GM21528 (cell line): ENCODE measurements around the gene CNTN4.
"Not testable (repeated sequence)": the region's sequence is repeated elsewhere in the genome, so short reads cannot be mapped to it uniquely, and the experiment has no call there.

Experiments used
- ATAC-seq: cut with Tn5 transposase; IDR thresholded peaks from one replicate; pipeline ENCODE4 v1.9.1; 2021; ENCODE audit warnings: mild to moderate bottlenecking, moderate library complexity; ENCODE audit not compliant: unreplicated experiment, low FRiP score

CNTN4 gene

DNA sequence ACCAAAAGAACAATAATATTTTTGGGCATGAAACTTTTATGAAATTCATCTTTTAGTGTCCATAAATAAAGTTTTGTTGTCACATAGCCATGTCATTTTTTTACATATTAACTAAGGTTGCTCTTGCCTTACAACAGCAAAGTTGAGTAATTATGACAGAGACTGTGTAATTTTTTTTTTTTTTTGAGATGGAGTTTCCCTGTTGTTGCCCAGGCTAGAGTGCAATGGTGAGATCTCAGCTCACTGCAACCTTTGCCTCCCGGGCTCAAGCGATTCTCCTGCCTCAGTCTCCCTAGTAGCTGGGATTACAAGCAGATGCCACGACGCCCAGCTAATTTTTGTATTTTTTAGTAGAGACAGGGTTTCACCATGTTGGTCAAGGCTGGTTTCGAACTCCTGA, 894.5 kb downstream of the CNTN4 start:
- not testable (repeated sequence) for ATAC-seq

DNA sequence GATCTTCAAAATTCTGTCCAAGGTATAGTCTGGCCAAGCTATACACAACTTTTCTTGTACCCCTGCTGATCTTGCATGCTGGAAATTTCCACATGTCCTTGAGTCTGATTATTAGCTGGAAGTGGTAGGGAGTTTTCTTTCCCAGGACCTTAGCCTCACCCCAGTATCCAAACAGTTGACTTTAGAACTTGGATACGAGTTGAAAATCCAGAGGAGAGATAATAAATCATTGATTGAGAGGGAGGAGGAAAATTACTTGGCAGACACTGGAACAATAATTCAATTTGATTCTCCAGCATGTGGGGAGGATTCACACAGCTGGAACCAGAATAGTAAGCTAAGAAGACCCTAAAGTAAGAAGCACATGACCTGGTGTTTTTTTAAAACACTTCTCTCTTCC, 895.1 kb downstream of the CNTN4 start:
- no peak for ATAC-seq

DNA sequence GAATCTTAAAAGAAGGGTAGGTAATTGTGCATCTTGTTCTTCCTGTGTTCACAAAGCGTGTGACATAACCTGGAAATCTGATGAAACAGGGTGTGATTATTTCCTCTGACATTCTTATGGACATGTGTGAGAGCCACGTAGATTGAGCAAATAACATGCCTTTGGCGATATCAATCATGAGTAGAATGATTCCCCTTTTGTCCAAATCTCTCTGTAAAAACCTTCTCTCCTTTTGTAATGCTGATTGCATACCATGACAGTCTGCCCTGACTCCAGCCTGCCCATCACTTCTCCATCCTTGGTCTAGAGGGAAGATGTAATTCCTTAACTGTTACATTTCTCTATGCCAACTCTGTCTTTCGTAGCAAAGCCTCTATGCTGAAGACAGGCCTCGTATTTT, 896.5 kb downstream of the CNTN4 start:
- no peak for ATAC-seq

DNA sequence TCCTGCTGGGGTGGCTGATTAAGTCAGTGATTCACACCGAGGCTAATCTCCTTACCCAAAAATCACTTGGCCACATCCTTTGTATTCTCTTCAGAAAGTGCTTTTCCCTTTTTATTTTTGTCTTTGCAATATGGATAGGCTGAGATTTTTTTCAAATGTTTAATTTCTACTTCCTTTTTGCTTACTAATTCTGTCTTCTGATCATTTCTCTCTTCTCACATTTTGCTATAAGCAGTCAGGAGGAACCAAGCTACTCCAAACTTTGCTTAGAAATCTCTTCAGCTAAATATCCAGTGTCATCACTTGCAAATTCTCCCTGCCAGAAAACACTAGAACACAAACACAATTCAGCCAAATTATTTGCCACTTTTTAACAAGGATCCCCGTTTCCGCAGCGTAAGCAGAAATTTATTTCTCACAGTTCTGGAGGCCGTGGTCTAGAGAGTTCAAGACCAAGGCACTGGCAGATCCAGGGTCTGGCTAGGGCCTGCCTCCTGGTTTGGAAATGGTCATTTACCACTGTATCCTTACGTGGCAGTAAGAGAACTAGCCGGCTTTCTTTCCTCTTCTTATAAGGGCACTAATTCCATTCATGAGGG, 906.6 kb downstream of the CNTN4 start:
- no peak for ATAC-seq

DNA sequence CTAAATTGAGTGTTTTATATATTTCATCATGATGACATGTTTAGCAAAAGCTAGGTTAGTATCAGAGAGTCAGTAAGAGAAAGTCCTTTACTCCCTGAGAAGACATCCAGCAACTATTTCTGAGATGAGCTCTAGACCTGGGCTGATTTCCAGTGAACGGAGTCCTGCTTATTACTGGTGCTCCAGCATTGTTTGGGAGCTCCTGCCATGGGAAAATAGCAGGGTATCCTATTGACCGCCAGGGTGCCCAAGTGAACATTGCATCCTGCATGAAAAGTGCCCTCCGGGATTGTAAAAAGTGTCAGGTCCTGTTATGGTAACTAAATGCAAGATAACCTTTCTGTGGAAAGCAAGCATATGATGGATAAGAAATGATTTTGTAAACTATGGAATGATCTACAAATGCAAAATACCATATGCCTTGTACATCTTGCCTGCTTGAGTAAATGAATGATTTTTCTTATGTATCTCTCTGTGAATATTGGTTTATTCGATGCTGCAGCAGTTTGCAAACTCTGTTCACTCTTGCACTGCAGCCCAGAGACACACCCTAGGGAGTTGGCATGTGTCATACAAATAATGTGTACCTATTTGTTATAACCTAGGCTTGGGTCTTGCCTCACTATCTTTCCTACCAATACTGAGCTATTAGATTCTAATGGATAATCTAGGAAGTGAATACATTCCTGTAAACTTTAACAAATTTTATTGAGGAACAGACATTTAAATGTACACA, 914.8 kb downstream of the CNTN4 start:
- ATAC-seq, result no peak

DNA sequence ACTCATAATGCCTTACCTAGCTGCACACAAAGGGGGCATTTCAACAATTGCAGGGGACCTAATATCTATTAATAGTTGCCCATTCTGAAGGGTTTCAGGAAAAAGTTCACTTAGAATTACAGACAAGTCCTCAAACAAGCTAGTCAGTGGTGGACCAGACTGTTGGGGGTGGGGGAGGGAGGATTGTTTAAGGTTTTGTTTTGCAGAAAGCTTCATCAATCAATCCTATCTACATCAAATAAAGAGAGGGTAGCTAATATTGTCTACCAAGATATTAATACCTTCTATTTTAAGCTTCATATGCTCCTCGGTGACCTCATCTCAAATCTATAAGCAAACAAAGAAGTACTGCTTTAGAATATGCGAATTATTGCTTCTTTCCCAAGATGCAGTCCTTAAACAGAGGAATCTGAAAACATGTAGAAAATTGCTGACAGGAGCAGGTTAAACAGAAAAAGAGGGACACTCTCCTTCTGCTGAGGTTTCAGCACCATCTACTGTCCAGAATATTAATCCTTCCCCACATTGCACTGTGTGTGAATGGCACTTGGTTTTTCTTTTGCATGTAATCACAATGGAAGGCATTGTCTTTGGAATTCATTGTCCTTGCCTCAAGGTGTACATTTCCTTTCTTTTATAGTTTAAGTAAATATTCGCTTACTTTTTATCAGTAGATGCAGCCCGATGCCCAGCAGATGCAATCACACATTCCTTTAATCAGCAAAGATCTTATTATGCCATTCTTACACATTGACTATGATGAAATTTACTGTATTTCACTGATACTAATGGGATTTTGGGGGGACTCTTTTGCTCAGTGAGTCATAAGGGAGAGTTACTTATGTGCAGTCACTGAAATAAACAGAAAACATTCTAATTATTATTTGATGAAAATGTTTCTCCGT, 916.8 kb downstream of the CNTN4 start:
- peak; percentile 81 for ATAC-seq

DNA sequence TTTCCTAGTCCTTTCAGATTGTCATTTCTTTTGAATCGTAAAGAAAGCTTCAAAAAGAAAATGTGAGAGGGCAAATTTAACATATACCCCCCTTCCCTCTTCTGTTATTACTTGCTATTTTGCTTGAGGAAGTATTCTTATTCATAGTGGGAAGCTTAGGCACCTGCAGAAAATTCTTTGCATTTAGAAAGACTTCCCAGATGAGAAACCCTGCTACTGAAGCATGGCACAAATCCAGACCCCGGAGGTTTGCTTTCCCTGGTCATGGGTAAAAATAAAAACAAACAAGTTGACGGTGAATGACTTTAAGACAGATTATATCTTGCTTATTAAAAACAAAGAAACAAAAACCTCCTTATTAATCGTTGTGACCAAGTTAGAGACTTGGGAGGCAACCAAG, 917.6 kb downstream of the CNTN4 start:
- ATAC-seq, result no peak

DNA sequence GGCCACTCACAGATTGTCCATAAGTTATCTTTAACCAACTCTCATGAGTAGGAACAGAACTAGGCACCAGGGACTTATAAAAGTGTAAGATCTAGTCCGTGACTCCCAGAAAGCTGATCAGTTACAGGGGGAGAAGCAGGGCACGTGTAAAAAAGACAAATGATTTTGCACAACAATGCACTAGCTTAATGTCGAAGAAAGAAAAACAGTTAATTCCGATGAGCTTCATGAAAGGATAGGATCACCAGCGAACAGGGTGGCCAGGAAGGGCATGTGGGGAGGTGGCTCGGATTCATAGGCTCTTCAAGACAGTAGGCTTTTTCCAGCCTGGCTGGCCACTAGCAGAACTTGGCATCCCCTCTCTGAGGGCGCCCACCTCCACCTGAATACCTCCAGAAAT, 921.5 kb downstream of the CNTN4 start:
- ATAC-seq, result no peak

DNA sequence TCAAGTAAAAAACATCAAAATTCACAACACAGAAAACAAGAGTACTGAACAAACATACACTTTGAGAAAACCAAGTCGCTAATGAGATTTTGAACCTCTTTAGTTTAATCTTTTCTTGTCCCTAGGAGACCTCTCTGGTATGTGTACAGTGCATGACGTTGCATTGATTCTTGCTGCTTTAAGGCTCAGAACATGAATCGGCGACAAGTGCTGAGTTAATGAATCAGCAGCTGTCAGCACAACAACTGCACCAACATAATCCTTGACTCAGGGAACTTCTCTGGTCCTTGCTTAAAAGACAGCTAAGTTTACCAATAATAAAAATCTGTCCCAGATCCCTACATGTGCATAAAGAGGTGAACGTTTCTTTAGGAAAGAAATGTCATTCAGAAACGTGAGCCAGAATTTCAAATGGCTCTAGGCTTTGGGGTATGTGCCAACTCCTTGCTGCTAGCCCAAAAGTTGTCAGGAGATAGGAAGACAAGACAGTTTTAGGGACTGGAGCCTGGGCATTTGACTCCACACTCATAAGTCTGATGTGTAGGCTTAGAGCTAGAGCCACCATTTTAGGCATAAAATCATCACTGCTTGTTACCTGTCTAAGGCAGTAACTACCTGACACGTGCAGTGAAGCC, 924.6 kb downstream of the CNTN4 start:
- no peak for ATAC-seq

DNA sequence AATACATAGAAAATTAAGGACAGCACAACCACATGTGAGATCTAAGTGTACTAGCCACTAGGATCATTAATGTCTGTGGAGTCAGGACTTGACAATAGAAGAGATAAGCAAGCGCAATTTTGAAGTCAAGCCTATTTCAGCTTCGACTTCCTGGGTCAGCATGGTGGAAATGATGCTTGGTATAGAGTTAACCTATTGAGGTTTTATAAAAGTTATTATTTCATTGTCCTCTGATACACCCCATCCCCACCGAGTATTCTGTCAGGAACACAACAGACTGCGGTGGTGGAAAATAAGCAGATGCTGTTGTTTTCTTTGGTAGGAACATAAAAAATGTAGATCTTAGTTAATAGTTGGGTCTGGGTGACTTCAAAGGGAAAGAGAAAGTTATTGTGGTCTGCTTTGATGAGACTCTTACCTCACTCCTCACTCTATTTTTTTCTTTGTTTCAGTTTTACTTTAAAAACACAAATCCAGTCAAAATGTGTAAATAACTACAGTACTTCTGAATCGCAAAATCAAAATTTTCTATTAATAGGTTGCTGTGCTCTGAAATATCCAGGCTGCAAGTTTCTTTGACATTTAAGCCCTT, 929.4 kb downstream of the CNTN4 start:
- peak; percentile 96 for ATAC-seq

DNA sequence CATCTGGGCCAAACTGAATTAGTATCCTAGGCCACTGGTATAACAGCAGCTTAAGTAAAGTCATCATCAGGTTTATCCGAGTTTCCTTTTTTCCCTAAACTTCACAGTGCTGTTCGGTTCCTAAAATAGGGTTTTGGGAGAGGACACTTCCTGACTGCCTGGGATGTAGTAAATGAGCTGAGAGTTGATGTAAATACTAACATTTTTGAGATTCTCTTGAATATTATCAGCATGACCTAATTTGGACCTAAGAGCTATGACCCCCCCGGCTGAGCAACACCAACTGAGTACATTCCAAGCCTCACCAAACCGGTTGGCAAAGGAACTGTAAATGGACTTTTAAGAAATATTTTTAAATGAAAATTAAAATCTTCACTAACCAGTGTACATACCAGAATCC, 932.7 kb downstream of the CNTN4 start:
- ATAC-seq, result no peak

DNA sequence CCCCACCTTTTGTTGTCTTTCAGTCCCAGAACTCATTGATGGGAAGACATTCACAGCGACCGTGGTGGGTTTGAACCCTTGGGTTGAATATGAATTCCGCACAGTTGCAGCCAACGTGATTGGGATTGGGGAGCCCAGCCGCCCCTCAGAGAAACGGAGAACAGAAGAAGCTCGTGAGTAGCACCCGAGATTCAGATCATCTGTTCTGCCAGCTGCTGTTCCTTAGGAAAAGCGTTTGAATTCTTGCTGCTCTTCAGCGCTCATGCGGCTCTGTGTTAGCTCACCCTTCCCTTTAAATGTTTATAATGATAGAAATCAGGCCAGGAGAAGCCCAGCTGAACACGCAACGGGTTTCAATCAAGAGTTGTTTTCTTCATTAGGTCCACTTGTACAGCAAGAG, 938.5 kb downstream of the CNTN4 start:
- ATAC-seq, result no peak

DNA sequence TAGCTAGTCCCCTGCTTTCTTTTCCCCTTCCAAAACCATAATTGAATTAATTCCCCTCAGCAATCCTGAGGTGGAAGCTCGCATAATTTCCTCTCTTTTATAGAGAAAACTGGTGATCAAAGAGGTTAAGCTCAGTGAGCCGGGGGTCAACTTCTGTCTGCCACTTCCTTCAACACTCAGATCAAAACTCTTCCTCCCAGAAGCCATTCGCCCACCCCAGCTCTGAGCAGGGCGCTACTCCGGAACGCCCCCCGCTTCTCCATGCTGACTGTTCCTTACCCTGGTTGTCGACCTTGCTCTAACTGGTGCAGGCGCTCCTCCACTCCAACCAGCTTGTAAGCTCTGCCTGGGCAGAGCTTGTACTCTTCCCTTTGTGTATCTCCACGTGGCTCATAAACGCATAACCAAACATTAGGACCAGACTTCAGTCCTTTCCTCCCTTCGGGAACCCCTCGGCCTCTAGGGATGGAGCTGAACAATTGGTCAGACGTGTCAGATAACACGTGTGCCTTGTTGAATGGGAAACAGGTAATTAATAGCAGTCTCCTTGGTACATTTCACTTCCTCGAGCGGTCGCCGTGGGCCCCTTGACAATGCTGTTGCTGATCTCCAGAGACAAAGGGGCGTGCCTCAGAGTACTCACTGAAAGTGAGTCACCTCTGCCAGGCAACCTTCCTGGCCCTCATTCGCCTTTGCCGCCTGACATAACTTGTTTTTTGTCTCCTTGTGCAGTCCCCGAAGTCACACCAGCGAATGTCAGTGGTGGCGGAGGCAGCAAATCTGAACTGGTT, 939.7 kb downstream of the CNTN4 start:
- no peak for ATAC-seq

DNA sequence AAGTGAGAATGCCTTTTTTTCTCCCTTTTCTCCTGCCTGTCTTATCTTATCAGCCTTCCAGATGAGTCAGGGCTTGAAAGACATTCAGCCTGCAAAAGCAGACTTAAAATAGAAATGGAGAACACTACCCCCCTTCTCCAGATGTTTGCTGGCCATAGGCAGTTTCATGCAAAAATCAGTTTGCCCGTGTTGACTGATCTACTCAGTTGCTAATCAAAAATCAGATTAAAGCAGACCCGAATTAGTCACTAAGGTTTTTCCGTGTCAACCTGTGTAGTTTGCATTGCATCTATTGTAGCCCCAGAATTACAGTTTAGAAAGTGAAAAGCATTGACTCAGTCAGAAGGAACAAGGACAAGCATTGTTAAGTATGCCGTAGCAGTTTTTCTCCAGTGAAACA, 955.3 kb downstream of the CNTN4 start:
- no peak for ATAC-seq

DNA sequence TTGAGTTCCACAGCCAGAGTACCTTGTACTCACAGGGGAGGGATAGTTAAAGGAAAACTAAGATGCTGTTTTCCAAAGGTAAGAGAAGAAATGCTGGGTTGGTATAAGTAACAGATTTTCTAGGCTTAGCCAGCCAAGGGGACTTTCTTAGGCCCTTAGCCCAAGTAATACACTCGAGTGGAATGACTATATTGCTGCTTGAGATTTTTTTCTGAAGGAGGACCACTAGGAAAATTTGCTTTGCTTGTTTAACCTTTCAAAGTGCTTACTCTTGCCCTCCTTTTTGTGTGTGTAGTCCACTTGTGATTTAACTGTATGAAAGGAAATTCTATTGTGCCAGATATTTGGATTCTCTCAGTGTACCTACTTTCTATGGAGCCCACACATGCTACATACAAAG, 961.0 kb downstream of the CNTN4 start:
- no peak for ATAC-seq

DNA sequence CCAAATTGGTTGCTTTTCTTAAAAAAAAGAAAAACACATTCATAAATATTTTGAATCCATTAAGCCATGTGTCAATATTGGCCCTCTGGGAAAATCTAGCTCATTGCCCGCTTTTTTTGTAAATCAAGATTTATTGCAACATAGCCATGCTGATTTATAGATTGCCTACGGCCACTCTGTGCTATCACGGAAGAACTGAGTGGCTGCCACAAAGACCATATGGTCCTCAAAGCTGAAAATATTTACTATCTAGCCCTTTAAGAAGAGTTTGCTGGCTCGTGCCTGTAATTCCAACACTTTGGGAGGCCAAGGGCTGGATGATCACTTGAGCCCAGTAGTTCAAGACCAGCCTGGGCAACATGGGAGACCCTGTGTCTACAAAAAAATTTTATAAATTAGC, 965.6 kb downstream of the CNTN4 start:
- ATAC-seq, result no peak

DNA sequence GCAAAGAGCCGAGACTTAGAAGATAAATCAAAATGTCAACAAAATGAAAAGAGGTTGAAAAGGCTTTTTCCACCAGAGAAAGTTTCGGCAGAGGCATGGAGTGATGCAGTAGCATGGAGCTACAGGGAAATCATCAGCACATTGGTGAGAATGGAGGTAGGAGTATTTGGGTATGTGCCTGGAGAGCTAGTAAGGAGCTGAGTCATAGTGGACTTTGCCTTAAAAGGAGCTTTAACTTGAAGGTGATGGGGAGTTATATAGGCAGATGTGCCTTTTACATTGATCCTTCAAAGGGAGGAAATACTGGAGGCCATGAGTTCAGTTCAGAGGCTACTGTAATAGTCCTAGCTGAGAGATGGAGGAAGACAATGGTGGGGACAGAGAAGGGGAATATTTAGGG, 967.2 kb downstream of the CNTN4 start:
- ATAC-seq, result no peak

DNA sequence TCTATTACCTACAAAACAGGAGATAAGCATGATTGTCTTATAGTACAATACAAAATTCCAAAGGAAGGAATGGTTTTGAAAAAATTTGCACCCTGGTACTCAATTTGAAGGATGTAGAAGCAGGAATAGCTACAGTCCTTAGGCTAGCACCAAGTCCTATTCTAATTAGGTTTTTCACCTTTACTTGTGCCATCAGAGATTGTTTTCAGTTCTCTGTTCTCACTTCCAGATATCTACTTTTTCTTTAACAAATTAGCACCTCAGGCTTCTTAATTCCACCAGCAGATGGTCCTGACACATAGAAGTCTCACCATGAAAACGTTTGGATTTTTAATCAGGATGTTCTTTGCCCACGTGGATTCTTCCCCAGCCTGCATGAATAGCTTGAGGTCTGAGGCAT, 967.7 kb downstream of the CNTN4 start:
- no peak for ATAC-seq

DNA sequence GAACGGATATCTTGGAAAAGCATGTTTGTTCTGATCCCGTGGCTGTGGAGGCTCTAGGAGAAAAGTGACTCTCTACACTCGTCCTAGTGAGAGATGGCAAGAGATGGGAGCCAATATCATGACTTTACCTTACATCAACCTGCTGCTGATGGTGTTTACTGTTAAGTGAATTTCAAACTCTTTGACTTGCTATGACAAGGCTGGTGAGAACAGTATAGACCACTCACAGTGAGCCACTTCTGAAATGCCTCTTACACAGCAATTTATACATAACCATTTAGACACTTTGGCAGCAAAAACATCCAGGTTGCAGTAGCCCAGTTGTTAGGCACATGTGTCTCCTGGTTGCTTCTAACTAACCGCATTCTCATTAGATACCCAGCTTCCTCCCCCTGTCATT, 968.2 kb downstream of the CNTN4 start:
- ATAC-seq, result no peak

DNA sequence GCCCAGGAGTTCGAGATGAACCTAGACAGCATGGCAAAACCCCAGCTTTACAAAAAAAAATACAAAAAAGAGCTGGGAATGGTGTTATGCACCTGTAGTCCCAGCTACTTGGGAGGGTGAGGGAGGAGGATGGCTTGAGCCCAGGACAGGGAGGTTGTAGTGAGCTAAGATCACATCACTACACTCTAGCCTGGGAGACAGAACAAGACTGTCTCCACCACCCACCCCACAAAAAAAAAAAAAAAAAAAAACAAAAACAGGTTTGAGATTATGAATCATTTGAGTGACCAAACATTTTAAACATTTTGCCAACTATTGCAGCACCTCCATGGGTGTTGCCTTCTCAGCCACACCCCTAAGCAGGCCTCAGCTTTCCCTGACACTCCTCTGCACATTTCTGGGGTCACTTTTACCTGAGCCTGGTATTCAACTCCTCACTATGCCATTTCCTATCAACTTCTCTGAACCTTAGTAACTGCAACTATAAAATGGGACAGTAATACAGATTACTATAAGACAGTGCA, 969.8 kb downstream of the CNTN4 start:
- no peak for ATAC-seq
